HG03175 (cell line): ENCODE data around the gene TAF7L.
"Not testable (repeated sequence)": the region's sequence is repeated elsewhere in the genome, so short reads cannot be mapped to it uniquely, and the experiment has no call there.

Source experiments
- ATAC-seq: cut with Tn5 transposase; IDR thresholded peaks from one replicate; pipeline ENCODE4 v1.9.1; 2021; ENCODE audit warnings: mild to moderate bottlenecking, moderate library complexity; ENCODE audit not compliant: unreplicated experiment

TAF7L gene

GRCh38 chrX:101290957-101291603, at the start of gene TAF7L:
TAF7L (minus strand) TSS chrX:101291334; CDS start chrX:101287543, 3,791 bp downstream.
- no peak for ATAC-seq

GRCh38 chrX:101337776-101338271, 46.7 kb upstream of the TAF7L start:
- no peak for ATAC-seq

- ATAC-seq, result not testable (repeated sequence)
Measured at GRCh38 chrX:101334310-101334709, 43.2 kb upstream of the TAF7L start.

GRCh38 chrX:101326600-101326999, 35.5 kb upstream of the TAF7L start:
- not testable (repeated sequence) for ATAC-seq

- ATAC-seq, result no peak
Measured at GRCh38 chrX:101303790-101304189, 12.7 kb upstream of the TAF7L start.

GRCh38 chrX:101295603-101296002, 4.5 kb upstream of the TAF7L start:
- ATAC-seq, result not testable (repeated sequence)

GRCh38 chrX:101287402-101287801, 3.7 kb downstream of the TAF7L start:
- no peak for ATAC-seq

- ATAC-seq, result no peak
Measured at GRCh38 chrX:101276238-101276637, 14.9 kb downstream of the TAF7L start.

GRCh38 chrX:101274198-101274597, 16.9 kb downstream of the TAF7L start:
- no peak for ATAC-seq

GRCh38 chrX:101265869-101266428, 25.2 kb downstream of the TAF7L start:
- no peak for ATAC-seq

GRCh38 chrX:101263766-101264165, 27.4 kb downstream of the TAF7L start:
- ATAC-seq, result no peak

- ATAC-seq, result no peak
Measured at GRCh38 chrX:101262590-101262989, 28.5 kb downstream of the TAF7L start.

GRCh38 chrX:101260435-101260834, 30.7 kb downstream of the TAF7L start:
- ATAC-seq, result no peak

- no peak for ATAC-seq
Measured at GRCh38 chrX:101258259-101258581, 32.9 kb downstream of the TAF7L start.

- no peak for ATAC-seq
Measured at GRCh38 chrX:101257448-101258258, 33.5 kb downstream of the TAF7L start.

GRCh38 chrX:101252634-101253033, 38.5 kb downstream of the TAF7L start:
- ATAC-seq, result no peak

- no peak for ATAC-seq
Measured at GRCh38 chrX:101241531-101241930, 49.6 kb downstream of the TAF7L start.

GRCh38 chrX:101237041-101237440, 54.1 kb downstream of the TAF7L start:
- no peak for ATAC-seq

GRCh38 chrX:101232316-101232715, 58.8 kb downstream of the TAF7L start:
- ATAC-seq, result no peak

- no peak for ATAC-seq
Measured at GRCh38 chrX:101231080-101231479, 60.1 kb downstream of the TAF7L start.

GRCh38 chrX:101230636-101231035, 60.5 kb downstream of the TAF7L start:
- ATAC-seq, result no peak

- ATAC-seq, result no peak
Measured at GRCh38 chrX:101229170-101229569, 62.0 kb downstream of the TAF7L start.
